GM13977 (cell line): ENCODE results near the gene CPE.

ENCODE experiments used
- DNase-seq: peaks from one replicate; pipeline ENCODE4 v3.0.0; 2012; ENCODE audit warnings: low spot score
- CTCF ChIP-seq: IDR thresholded peaks from 2 replicates; pipeline ENCODE4 v1.5.1; 2012; ENCODE audit warnings: mild to moderate bottlenecking, control low read depth; ENCODE audit not compliant: insufficient read depth; ENCODE audit errors: extremely low read depth, missing control alignments
- in situ Hi-C: fragments of 300-500 bp; cut with MboI; formaldehyde crosslinking; loops from one replicate; pipeline ENCODE4 v1.12.0; 2022; ENCODE audit warnings: low sequenced_read_pairs, low pct_unique_long_range_greater_than_20kb, mixed read lengths, inconsistent platforms; ENCODE audit not compliant: unreplicated experiment

Gene CPE

GRCh38 chr4:165410214-165410613 lies 31.4 kb downstream of the CPE start:
- TF ChIP-seq CTCF: no peak
- in situ Hi-C loops: no loop called here

GRCh38 chr4:165415910-165416309 lies 37.1 kb downstream of the CPE start:
- in situ Hi-C loops: no loop called here
- TF ChIP-seq CTCF: no peak
- DNase-seq: no peak

More at GRCh38 chr4:165410214-165410613, 31.4 kb downstream of the CPE start:
- DNase-seq: no peak

GRCh38 chr4:165418073-165418472 lies 39.3 kb downstream of the CPE start:
- no peak for TF ChIP-seq CTCF
- in situ Hi-C loops: no loop called here

GRCh38 chr4:165425629-165426028 lies 46.8 kb downstream of the CPE start:
- DNase-seq: no peak
- TF ChIP-seq CTCF: no peak
- in situ Hi-C loops: no loop called here

More at GRCh38 chr4:165418073-165418472, 39.3 kb downstream of the CPE start:
- DNase-seq: no peak

- DNase-seq: no peak
- no peak for TF ChIP-seq CTCF
- in situ Hi-C loops: no loop called here
Observed at GRCh38 chr4:165426331-165426730, 47.5 kb downstream of the CPE start.

GRCh38 chr4:165426823-165427222 lies 48.0 kb downstream of the CPE start:
- no peak for DNase-seq
- in situ Hi-C loops: no loop called here
- TF ChIP-seq CTCF: no peak

GRCh38 chr4:165428957-165429356 lies 50.1 kb downstream of the CPE start:
- in situ Hi-C loops: no loop called here
- no peak for TF ChIP-seq CTCF
- no peak for DNase-seq
